H1 (cell line): ENCODE results near the gene CTTNBP2NL. TPM values are rescaled to one million over a fixed set of nuclear protein-coding genes. Genes with fewer than 3 reads are reported as not detected.

Experiments
- CTCF ChIA-PET: fragments of 300-600 bp; sonication (Branson Sonifier 250); formaldehyde crosslinking; loops from one replicate; lab custom pipeline; 2021; ENCODE audit not compliant: partially characterized antibody; lab: Charles Lee
- POLR2A ChIA-PET: fragments of 300-600 bp; sonication (Branson Sonifier 250); formaldehyde crosslinking; loops from one replicate; lab custom pipeline; 2021; ENCODE audit warnings: inconsistent platforms; ENCODE audit not compliant: partially characterized antibody; lab: Charles Lee
- DNase-seq, 2 experiments: peaks; one replicate each; pipeline versions ENCODE4 v3.0.0 to v3.0.0-alpha.2; 2010 to 2022; ENCODE audit warnings: low spot score in 2 of 2, low read depth in 1 of 2, mixed read lengths in 1 of 2
- FAIRE-seq: peaks from 2 replicates; lab custom pipeline; 2011; peaks lifted over from hg19 to GRCh38; lab: Jason Lieb, UNC
- H2AFZ ChIP-seq: 2 replicates; pipeline ENCODE4 v1.8.1; 2012; ENCODE audit warnings: low read length, inconsistent platforms
- H2AK5ac ChIP-seq: 2 replicates; pipeline ENCODE4 v1.6.1; 2013; ENCODE audit warnings: low read depth, low read length
- H2BK120ac ChIP-seq: replicated peaks from 2 replicates; pipeline ENCODE3; 2013; ENCODE audit warnings: low read depth, low read length, inconsistent platforms
- H2BK12ac ChIP-seq: 2 replicates; pipeline ENCODE4 v1.6.1; 2013; ENCODE audit warnings: low read depth, low read length
- H2BK15ac ChIP-seq: 2 replicates; pipeline ENCODE4 v1.6.1; 2013; ENCODE audit warnings: low read length
- H2BK20ac ChIP-seq: 2 replicates; pipeline ENCODE4 v1.6.1; 2013; ENCODE audit warnings: low read length
- H2BK5ac ChIP-seq: 2 replicates; pipeline ENCODE4 v1.6.1; 2013; ENCODE audit warnings: low read depth, low read length
- H3K14ac ChIP-seq: 2 replicates; pipeline ENCODE4 v1.6.1; 2013; ENCODE audit warnings: inconsistent platforms; ENCODE audit not compliant: insufficient read length
- H3K18ac ChIP-seq: 2 replicates; pipeline ENCODE4 v1.6.1; 2013; ENCODE audit warnings: low read length; ENCODE audit errors: extremely low read depth
- H3K23ac ChIP-seq: 2 replicates; pipeline ENCODE4 v1.6.1; 2013; ENCODE audit warnings: inconsistent platforms; ENCODE audit not compliant: insufficient read length
- H3K23me2 ChIP-seq: 2 replicates; pipeline ENCODE4 v1.6.1; 2013; ENCODE audit warnings: low read depth, low read length
- H3K27ac ChIP-seq: 2 replicates; pipeline ENCODE4 v1.6.1; 2011; ENCODE audit warnings: low read depth, low read length, inconsistent platforms
- H3K27me3 ChIP-seq, 4 experiments: replicated peaks in 1 of 4; 1 replicate in 1 of 4; 2 replicates in 3 of 4; pipeline versions ENCODE4 v1.6.1 to v1.8.1; 2011 to 2013; ENCODE audit warnings: low read length in 3 of 4, mild to moderate bottlenecking in 3 of 4, inconsistent platforms in 2 of 4, mixed read lengths in 2 of 4, moderate library complexity in 1 of 4; ENCODE audit not compliant: control insufficient read depth in 3 of 4, insufficient read depth in 3 of 4; ENCODE audit errors: extremely low read depth in 1 of 4
- H3K36me3 ChIP-seq, 4 experiments: 2 replicates each; pipeline versions ENCODE4 v1.6.1 to v1.8.1; 2011 to 2013; ENCODE audit warnings: mild to moderate bottlenecking in 4 of 4, low read length in 3 of 4, moderate library complexity in 2 of 4, control low read depth in 1 of 4, inconsistent platforms in 1 of 4; ENCODE audit not compliant: insufficient read depth in 4 of 4, control insufficient read depth in 2 of 4
- H3K4ac ChIP-seq: replicated peaks from 2 replicates; pipeline ENCODE3; 2013; ENCODE audit warnings: low read length, low read depth, mixed read lengths, inconsistent platforms; ENCODE audit not compliant: insufficient read length
- H3K4me1 ChIP-seq, 4 experiments: replicated peaks in 1 of 4; 1 replicate in 1 of 4; 2 replicates in 3 of 4; pipeline versions ENCODE4 v1.6.1 to v1.8.1; 2011 to 2013; ENCODE audit warnings: low read length in 3 of 4, inconsistent platforms in 2 of 4, mixed read lengths in 1 of 4; ENCODE audit not compliant: insufficient read depth in 4 of 4, control insufficient read depth in 3 of 4
- H3K4me2 ChIP-seq, 2 experiments: 2 replicates each; pipeline versions ENCODE4 v1.6.1 to v1.8.1; 2011 to 2013; ENCODE audit warnings: low read depth in 2 of 2, low read length in 2 of 2, control low read depth in 1 of 2, inconsistent platforms in 1 of 2, mild to moderate bottlenecking in 1 of 2; ENCODE audit not compliant: insufficient read depth in 1 of 2
- H3K4me3 ChIP-seq, 4 experiments: fragments of 200-600, 300-600 bp in 1 of 4; sonication (generic), shearing (Covaris generic), sonication (Bioruptor Twin) in 1 of 4; 2 replicates each; pipeline versions ENCODE4 v1.5.1 to v1.8.1; 2011 to 2016; ENCODE audit warnings: low read length in 4 of 4, low read depth in 3 of 4, control low read depth in 2 of 4, inconsistent platforms in 2 of 4, mild to moderate bottlenecking in 2 of 4, mixed read lengths in 1 of 4, moderate library complexity in 1 of 4; ENCODE audit not compliant: insufficient read depth in 2 of 4; ENCODE audit errors: extremely low read depth in 1 of 4
- H3K56ac ChIP-seq: replicated peaks from 2 replicates; pipeline ENCODE3; 2013; ENCODE audit warnings: low read depth, mild to moderate bottlenecking, mixed read lengths, low read length, inconsistent platforms; ENCODE audit not compliant: insufficient read length
- H3K79me1 ChIP-seq: 2 replicates; pipeline ENCODE4 v1.6.1; 2013; ENCODE audit warnings: low read depth, low read length, control low read depth
- H3K79me2 ChIP-seq, 2 experiments: 2 replicates each; pipeline versions ENCODE4 v1.6.1 to v1.8.1; 2012 to 2013; ENCODE audit warnings: low read length in 2 of 2, mild to moderate bottlenecking in 2 of 2, inconsistent platforms in 1 of 2; ENCODE audit not compliant: insufficient read depth in 2 of 2, control insufficient read depth in 1 of 2
- H3K9ac ChIP-seq, 4 experiments: replicated peaks in 1 of 4; 1 replicate in 1 of 4; 2 replicates in 3 of 4; pipeline versions ENCODE4 v1.6.1 to v1.8.1; 2011 to 2013; ENCODE audit warnings: low read depth in 3 of 4, low read length in 3 of 4, control low read depth in 2 of 4, mild to moderate bottlenecking in 2 of 4, moderate library complexity in 2 of 4, inconsistent platforms in 1 of 4; ENCODE audit errors: extremely low read depth in 1 of 4
- H3K9me3 ChIP-seq, 2 experiments: 2 replicates each; pipeline versions ENCODE4 v1.6.1 to v1.8.1; 2012 to 2013; ENCODE audit warnings: mild to moderate bottlenecking in 2 of 2, moderate library complexity in 2 of 2, control low read depth in 1 of 2, inconsistent platforms in 1 of 2, low read depth in 1 of 2, low read length in 1 of 2, mixed read lengths in 1 of 2; ENCODE audit not compliant: insufficient read depth in 2 of 2
- H4K20me1 ChIP-seq, 2 experiments: replicated peaks in 1 of 2; 2 replicates each; pipeline versions ENCODE3 to v1.8.1; 2011 to 2013; ENCODE audit warnings: inconsistent platforms in 2 of 2, low read length in 2 of 2, mild to moderate bottlenecking in 1 of 2; ENCODE audit not compliant: insufficient read depth in 2 of 2, control insufficient read depth in 1 of 2
- H4K5ac ChIP-seq: 2 replicates; pipeline ENCODE4 v1.6.1; 2013; ENCODE audit warnings: low read length, low read depth, mixed read lengths, inconsistent platforms; ENCODE audit not compliant: insufficient read length
- H4K8ac ChIP-seq: 2 replicates; pipeline ENCODE4 v1.8.0; 2013; ENCODE audit warnings: mild to moderate bottlenecking, moderate library complexity, low read length, inconsistent platforms; ENCODE audit not compliant: insufficient read depth; ENCODE audit errors: extremely low read depth
- H4K91ac ChIP-seq: replicated peaks from 2 replicates; pipeline ENCODE3; 2013; ENCODE audit warnings: low read length, mixed read lengths, inconsistent platforms; ENCODE audit not compliant: insufficient read length
- ASH2L ChIP-seq: fragments of 200-600, 300-600 bp; sonication (generic); IDR thresholded peaks from one replicate; pipeline ENCODE4 v1.7.1; 2017; ENCODE audit warnings: low read length
- CEBPB ChIP-seq: IDR thresholded peaks from 2 replicates; pipeline ENCODE4 v1.6.1; 2012; ENCODE audit warnings: low read depth, low read length
- CTBP2 ChIP-seq: IDR thresholded peaks from 2 replicates; pipeline ENCODE4 v1.7.0; 2011; ENCODE audit warnings: borderline replicate concordance, mild to moderate bottlenecking, moderate library complexity, mixed read lengths, low read length; ENCODE audit not compliant: insufficient read depth, insufficient read length
- CTCF ChIP-seq, 3 experiments: IDR thresholded peaks; 1 replicate in 2 of 3; 2 replicates in 1 of 3; pipeline versions ENCODE4 v1.5.1 to v1.6.1; 2011; ENCODE audit warnings: low read length in 3 of 3, mild to moderate bottlenecking in 3 of 3, inconsistent platforms in 2 of 3, low read depth in 1 of 3, moderate library complexity in 1 of 3; ENCODE audit not compliant: insufficient read depth in 1 of 3; ENCODE audit errors: control extremely low read depth in 1 of 3
- JUN ChIP-seq: IDR thresholded peaks from 2 replicates; pipeline ENCODE4 v1.6.1; 2011; ENCODE audit warnings: low read depth, mild to moderate bottlenecking, improper control_type of control experiment, low read length
- JUND ChIP-seq: IDR thresholded peaks from 2 replicates; pipeline ENCODE4 v1.6.1; 2011; ENCODE audit warnings: mild to moderate bottlenecking, improper control_type of control experiment, low read length
- SIN3A ChIP-seq, 2 experiments: IDR thresholded peaks in 1 of 2; conservative IDR thresholded peaks in 1 of 2; 2 replicates each; pipeline ENCODE4 v1.6.1; 2011 to 2012; ENCODE audit warnings: low read length in 2 of 2, improper control_type of control experiment in 1 of 2, low read depth in 1 of 2, mild to moderate bottlenecking in 1 of 2
- WGBS, 2 experiments: shearing (Covaris generic) in 1 of 2; methylation state at CpG; one replicate each; pipeline versions ENCODE4 v1.1.6 to v1.1.7; 2013 to 2015; ENCODE audit warnings: low lambda C conversion rate in 2 of 2, mixed read lengths in 2 of 2, inconsistent platforms in 1 of 2, low coverage in 1 of 2, missing lambda C conversion rate in 1 of 2; ENCODE audit not compliant: insufficient replicate concordance in 2 of 2, insufficient coverage in 1 of 2, insufficient read length in 1 of 2; ENCODE audit errors: extremely low coverage in 1 of 2, missing lambda C conversion rate in 1 of 2; 5-methylcytosine and 5-hydroxymethylcytosine counted together
- polyA plus RNA-seq, 7 experiments: library from polyadenylated mRNA; depleted of rRNA in 3 of 7; stranded (reverse) in 5 of 7; unstranded in 2 of 7; fragments of >200 nt in 5 of 7; fragments of 200-250 nt in 2 of 7; gene quantifications; 1 replicate in 5 of 7; 2 replicates in 1 of 7; 4 replicates in 1 of 7; pipeline versions ENCODE4 v1.2.1 to v1.2.3, GENCODE V29; 2011 to 2013; ENCODE audit warnings: missing spikeins in 2 of 7, mixed read lengths in 2 of 7
- total RNA-seq: library from RNA; stranded (reverse); fragmentation: NEBNext Ultra II Directional; extraction: Animal tissue kit (Norgen Biotek cat#: 25700); gene quantifications from 2 replicates; pipeline ENCODE4 v1.2.1, GENCODE V29; 2021

CTTNBP2NL gene
- total and polyA plus RNA-seq, 2 of the 8 experiments (the other 6 are each of a cell fraction or from before 2014, with no cell fraction given) = 6.4 to 35.1 TPM

DNA sequence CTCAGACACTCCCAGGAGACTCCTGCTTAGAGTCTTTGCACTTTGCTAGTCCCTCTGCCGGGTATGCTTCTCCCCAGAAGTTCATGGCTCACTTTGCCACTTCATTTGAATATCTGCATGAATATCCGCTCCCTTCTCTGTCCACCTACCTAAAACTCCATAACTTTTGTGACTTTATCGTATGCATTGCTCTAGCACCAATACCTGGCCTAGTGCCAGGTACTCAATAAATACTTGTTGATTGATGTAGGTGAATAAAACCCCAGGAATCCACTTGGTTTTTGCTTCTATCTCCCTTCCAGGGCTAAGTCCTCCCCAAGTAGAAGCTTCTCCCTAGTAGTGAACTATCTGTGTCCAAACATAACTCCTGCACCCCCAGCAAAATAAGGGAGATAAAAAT lies 27.8 kb upstream of the CTTNBP2NL start:
- no peaks in the 10 kb centered on the region for H3K79me1 ChIP-seq
- no peaks in the 10 kb centered on the region for H3K4me1 ChIP-seq
- POLR2A ChIA-PET = no interaction called here
- H2AK5ac ChIP-seq = no peak overlapping the region
- H2AFZ ChIP-seq = no peak overlapping the region
- no peak overlapping the region for H3K4me2 ChIP-seq
- H4K8ac ChIP-seq = no peak overlapping the region
- TF ChIP-seq SIN3A (conservative IDR thresholded peaks at IDR 0.05 in 1 of 2, IDR thresholded peaks at IDR 0.05 in 1 of 2; ENCODE audit: low read depth in 1 of 2, low read length in 2 of 2) (no peak), JUND (no peak), CTBP2 (no peak), CTCF (IDR thresholded peaks at IDR 0.05; ENCODE audit: control extremely low read depth in 1 of 3, insufficient read depth in 1 of 3, low read depth in 1 of 3, low read length in 3 of 3) (no peak), ASH2L (no peak), CEBPB (no peak), JUN (no peak)
- H3K56ac ChIP-seq = no peak overlapping the region
- H4K5ac ChIP-seq = no peak overlapping the region
- no peaks in the 10 kb centered on the region for H3K9me3 ChIP-seq
- no peak overlapping the region for H3K4me3 ChIP-seq
- H3K36me3 ChIP-seq = no peaks in the 10 kb centered on the region
- no peak overlapping the region for H2BK12ac ChIP-seq
- H3K18ac ChIP-seq = no peak overlapping the region
- H2BK120ac ChIP-seq = no peak overlapping the region
- no peak overlapping the region for H2BK15ac ChIP-seq
- H3K27ac ChIP-seq = no peak overlapping the region
- no peak overlapping the region for H3K4ac ChIP-seq
- no peak overlapping the region for H2BK5ac ChIP-seq
- 86% methylated on average over 3 of the region's 3 CpGs; no CpG with 5 or more reads in 1 of the 2 experiments for WGBS, 2 experiments
- no peak overlapping the region for H2BK20ac ChIP-seq
- H4K20me1 ChIP-seq = no peaks in the 10 kb centered on the region
- CTCF ChIA-PET = interaction anchor here (0.6 to 8.4 kb wide), 5 partner anchors 10 to 69 kb away, joined by 4 to 89 read pairs (median 7); no protein-coding TSS in a partner anchor
- H3K23me2 ChIP-seq = no peaks in the 10 kb centered on the region
- H3K9ac ChIP-seq = no peak overlapping the region
- no peak overlapping the region for H3K23ac ChIP-seq
- no peak overlapping the region for H4K91ac ChIP-seq
- no peak overlapping the region for H3K14ac ChIP-seq
- FAIRE-seq = no peak
- no peaks in the 10 kb centered on the region for H3K79me2 ChIP-seq
- H3K27me3 ChIP-seq = no peaks in the 10 kb centered on the region
- DNase-seq = no peak
